Keratinocyte (primary cell): Measurements from ENCODE around the gene WNT4. TPM values are rescaled to one million over a fixed set of nuclear protein-coding genes. Genes with fewer than 3 reads are reported as not detected.

ENCODE experiments used
- DNase-seq: peaks from one replicate; pipeline ENCODE4 v3.0.0-alpha.2; 2011; ENCODE audit warnings: low read depth, missing footprints, low spot score
- FAIRE-seq: peaks from 2 replicates; lab custom pipeline; 2011; peaks lifted over from hg19 to GRCh38; lab: Jason Lieb, UNC
- H2AFZ ChIP-seq: 2 replicates; pipeline ENCODE4 v1.6.0; 2012; ENCODE audit warnings: low read length, control low read depth, inconsistent platforms; ENCODE audit not compliant: control insufficient read depth
- H3K27ac ChIP-seq: 2 replicates; pipeline ENCODE4 v1.5.1; 2011; ENCODE audit warnings: low read length; ENCODE audit not compliant: control insufficient read depth, insufficient read depth
- H3K27me3 ChIP-seq: 3 replicates; pipeline ENCODE4 v1.6.0; 2011; ENCODE audit warnings: low read length; ENCODE audit not compliant: control insufficient read depth, insufficient read depth; ENCODE audit errors: extremely low read depth
- H3K36me3 ChIP-seq, 2 experiments: 2 replicates in 1 of 2; 3 replicates in 1 of 2; pipeline ENCODE4 v1.5.1; 2011; ENCODE audit warnings: low read length in 2 of 2, mild to moderate bottlenecking in 1 of 2; ENCODE audit not compliant: control insufficient read depth in 2 of 2, insufficient read depth in 2 of 2; ENCODE audit errors: extremely low read depth in 1 of 2
- H3K4me1 ChIP-seq: 3 replicates; pipeline ENCODE4 v1.5.1; 2011; ENCODE audit warnings: low read length; ENCODE audit not compliant: control insufficient read depth, insufficient read depth; ENCODE audit errors: extremely low read depth
- H3K4me2 ChIP-seq: 3 replicates; pipeline ENCODE4 v1.6.0; 2011; ENCODE audit warnings: low read depth, low read length; ENCODE audit not compliant: control insufficient read depth, insufficient read depth; ENCODE audit errors: extremely low read depth
- H3K4me3 ChIP-seq, 3 experiments: fragments of 200-600 bp in 1 of 3; sonication (generic) in 1 of 3; 2 replicates in 2 of 3; 3 replicates in 1 of 3; pipeline ENCODE4 v1.5.1; 2011 to 2016; ENCODE audit warnings: low read length in 3 of 3, mild to moderate bottlenecking in 3 of 3, control low read depth in 2 of 3, inconsistent platforms in 1 of 3, low read depth in 1 of 3, mixed read lengths in 1 of 3, mixed run types in 1 of 3, moderate library complexity in 1 of 3; ENCODE audit not compliant: control insufficient read depth in 2 of 3, insufficient read depth in 2 of 3; ENCODE audit errors: extremely low read depth in 1 of 3
- H3K79me2 ChIP-seq: 2 replicates; pipeline ENCODE4 v1.6.0; 2012; ENCODE audit warnings: low read length; ENCODE audit not compliant: control insufficient read depth, insufficient read depth
- H3K9ac ChIP-seq: 3 replicates; pipeline ENCODE4 v1.6.0; 2011; ENCODE audit warnings: low read length; ENCODE audit not compliant: control insufficient read depth, insufficient read depth; ENCODE audit errors: extremely low read depth
- H3K9me1 ChIP-seq: 3 replicates; pipeline ENCODE4 v1.6.0; 2011; ENCODE audit warnings: low read length; ENCODE audit not compliant: control insufficient read depth, insufficient read depth; ENCODE audit errors: extremely low read depth
- H3K9me3 ChIP-seq: 2 replicates; pipeline ENCODE4 v1.5.1; 2012; ENCODE audit warnings: low read depth, low read length; ENCODE audit not compliant: control insufficient read depth
- H4K20me1 ChIP-seq: 3 replicates; pipeline ENCODE4 v1.6.0; 2011; ENCODE audit warnings: low read length; ENCODE audit not compliant: control insufficient read depth, insufficient read depth; ENCODE audit errors: extremely low read depth
- EZH2 ChIP-seq: IDR thresholded peaks from one replicate; pipeline ENCODE4 v1.6.1; 2012; ENCODE audit warnings: inconsistent platforms, mild to moderate bottlenecking, low read length, moderate library complexity
- dilution Hi-C: fragments of 300-500 bp; cut with MboI; formaldehyde crosslinking; loops from one replicate; pipeline ENCODE4 v1.7.0; 2020; ENCODE audit warnings: low sequenced_read_pairs; ENCODE audit not compliant: extremely low pct_ligation_motif_present
- polyA plus RNA-seq, 5 experiments: library from polyadenylated mRNA; depleted of rRNA in 3 of 5; stranded (reverse) in 3 of 5; stranded (forward) in 1 of 5; unstranded in 1 of 5; fragments of >200 nt; gene quantifications; 1 replicate in 1 of 5; 2 replicates in 3 of 5; 3 replicates in 1 of 5; pipeline versions ENCODE4 v1.2.1 to v1.2.3, GENCODE V29; 2011 to 2012; ENCODE audit warnings: missing spikeins in 2 of 5, low read depth in 1 of 5, low replicate concordance in 1 of 5
- TF ChIP-seq, protein P1 (sequence below), 3 experiments: IDR thresholded peaks in 1 of 3; conservative IDR thresholded peaks in 1 of 3; optimal IDR thresholded peaks in 1 of 3; 2 replicates in 2 of 3; 3 replicates in 1 of 3; pipeline versions ENCODE3 to v1.5.1; 2011; ENCODE audit warnings: low read length in 3 of 3, mild to moderate bottlenecking in 3 of 3, moderate library complexity in 2 of 3, control low read depth in 1 of 3, inconsistent platforms in 1 of 3; ENCODE audit not compliant: insufficient read depth in 2 of 3; ENCODE audit errors: extremely low read depth in 1 of 3

Gene WNT4
- polyA plus RNA-seq, 1 donor (not counting 4 experiments of a cell fraction or from before 2014, with no cell fraction given) = 2.6 TPM

DNA sequence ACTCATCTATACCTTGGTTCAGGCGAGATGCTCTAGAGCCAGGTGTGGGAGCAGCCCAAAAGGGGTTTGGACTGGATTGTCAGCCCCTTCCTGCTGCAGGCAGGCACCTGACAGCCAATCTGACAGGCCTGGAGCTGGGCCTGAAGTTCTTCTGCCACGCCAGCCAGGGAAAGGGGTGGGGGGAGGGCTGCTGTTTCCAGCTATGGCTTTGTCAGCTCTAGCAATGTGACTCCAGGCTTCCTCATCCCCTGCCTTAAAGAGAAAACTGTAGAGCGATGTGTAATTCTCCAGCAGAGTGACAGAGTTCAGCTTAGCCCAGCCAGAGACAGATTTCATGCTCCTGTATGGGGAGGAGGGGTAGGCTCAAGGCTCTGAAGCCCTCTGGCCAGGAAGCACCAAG, 30.3 kb downstream of the WNT4 start:
- peaks cover 40% of the 10 kb centered on the region for H3K79me2 ChIP-seq
- dilution Hi-C loops = no loop called here
- DNase-seq (no peak), FAIRE-seq (no peak)
- TF ChIP-seq EZH2 = no peak
- TF ChIP-seq, protein P1, sequence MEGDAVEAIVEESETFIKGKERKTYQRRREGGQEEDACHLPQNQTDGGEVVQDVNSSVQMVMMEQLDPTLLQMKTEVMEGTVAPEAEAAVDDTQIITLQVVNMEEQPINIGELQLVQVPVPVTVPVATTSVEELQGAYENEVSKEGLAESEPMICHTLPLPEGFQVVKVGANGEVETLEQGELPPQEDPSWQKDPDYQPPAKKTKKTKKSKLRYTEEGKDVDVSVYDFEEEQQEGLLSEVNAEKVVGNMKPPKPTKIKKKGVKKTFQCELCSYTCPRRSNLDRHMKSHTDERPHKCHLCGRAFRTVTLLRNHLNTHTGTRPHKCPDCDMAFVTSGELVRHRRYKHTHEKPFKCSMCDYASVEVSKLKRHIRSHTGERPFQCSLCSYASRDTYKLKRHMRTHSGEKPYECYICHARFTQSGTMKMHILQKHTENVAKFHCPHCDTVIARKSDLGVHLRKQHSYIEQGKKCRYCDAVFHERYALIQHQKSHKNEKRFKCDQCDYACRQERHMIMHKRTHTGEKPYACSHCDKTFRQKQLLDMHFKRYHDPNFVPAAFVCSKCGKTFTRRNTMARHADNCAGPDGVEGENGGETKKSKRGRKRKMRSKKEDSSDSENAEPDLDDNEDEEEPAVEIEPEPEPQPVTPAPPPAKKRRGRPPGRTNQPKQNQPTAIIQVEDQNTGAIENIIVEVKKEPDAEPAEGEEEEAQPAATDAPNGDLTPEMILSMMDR (optimal IDR thresholded peaks at IDR 0.05 in 1 of 3, IDR thresholded peaks at IDR 0.05 in 1 of 3, conservative IDR thresholded peaks at IDR 0.05 in 1 of 3; ENCODE audit: extremely low read depth in 1 of 3, insufficient read depth in 2 of 3, low read length in 3 of 3) = no peak
- no peaks in the 10 kb centered on the region for H3K9me3 ChIP-seq
- H3K9ac ChIP-seq = no peak overlapping the region
- H3K4me1 ChIP-seq = no peaks in the 10 kb centered on the region
- H4K20me1 ChIP-seq = peaks cover 27% of the 10 kb centered on the region
- no peak overlapping the region for H3K27ac ChIP-seq
- no peaks in the 10 kb centered on the region for H3K27me3 ChIP-seq
- H3K4me3 ChIP-seq = no peak overlapping the region
- no peak overlapping the region for H3K4me2 ChIP-seq
- H3K9me1 ChIP-seq = peaks cover 2% of the 10 kb centered on the region
- H2AFZ ChIP-seq = no peak overlapping the region
- peaks cover 40 to 50% of the 10 kb centered on the region in 2 experiments for H3K36me3 ChIP-seq

DNA sequence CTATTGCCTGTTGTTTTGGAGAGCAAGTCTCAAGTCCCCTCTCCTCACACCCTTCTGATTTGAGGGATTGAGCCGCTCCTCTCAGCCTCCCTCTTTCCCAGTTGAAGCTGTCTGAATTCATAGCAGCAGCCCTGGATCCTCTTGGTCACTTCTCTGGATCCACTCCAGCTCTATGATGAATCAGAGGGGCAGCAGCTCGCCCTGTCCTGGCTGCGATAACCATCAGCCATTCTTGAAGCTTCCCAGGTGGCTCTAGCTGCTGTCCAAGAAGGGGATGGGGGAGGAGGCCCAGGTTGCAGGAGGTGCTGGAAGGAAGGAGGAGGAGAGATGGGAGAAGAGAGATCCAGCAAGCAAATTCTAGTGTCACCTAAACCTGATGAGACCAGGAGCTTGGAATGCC, 31.3 kb downstream of the WNT4 start:
- H2AFZ ChIP-seq = no peak overlapping the region
- DNase-seq (no peak), FAIRE-seq (no peak)
- H3K4me1 ChIP-seq = peaks cover 7% of the 10 kb centered on the region
- peaks cover 45% of the 10 kb centered on the region for H3K79me2 ChIP-seq
- H3K9me3 ChIP-seq = no peaks in the 10 kb centered on the region
- H3K36me3 ChIP-seq = peaks cover 40 to 50% of the 10 kb centered on the region in 2 experiments
- no peak overlapping the region for H3K4me3 ChIP-seq
- no peaks in the 10 kb centered on the region for H3K27me3 ChIP-seq
- no peak overlapping the region for H3K4me2 ChIP-seq
- no peak overlapping the region for H3K9ac ChIP-seq
- no peak overlapping the region for H3K27ac ChIP-seq
- H3K9me1 ChIP-seq = peaks cover under 1% of the 10 kb centered on the region
- dilution Hi-C loops = no loop called here
- H4K20me1 ChIP-seq = peaks cover 23% of the 10 kb centered on the region
- no peak for TF ChIP-seq EZH2
- TF ChIP-seq, protein P1 (optimal IDR thresholded peaks at IDR 0.05 in 1 of 3, IDR thresholded peaks at IDR 0.05 in 1 of 3, conservative IDR thresholded peaks at IDR 0.05 in 1 of 3; ENCODE audit: extremely low read depth in 1 of 3, insufficient read depth in 2 of 3, low read length in 3 of 3) = no peak
